ENCODE results near the gene CHMP4B. TPM values are rescaled to one million over a fixed set of nuclear protein-coding genes. Genes with fewer than 3 reads are reported as not detected.

CHMP4B gene
- polyA plus RNA-seq, 1 of the 3 experiments (the other 2 are of a cell fraction) = 123 TPM

GRCh38 chr20:33838035-33838864 is 27.1 kb downstream of the CHMP4B start:
- no peak overlapping the region for H3K4me3 ChIP-seq (ENCODE audit: low read depth in 2 of 2, low read length in 1 of 2)
- CTCF ChIA-PET = interaction anchor here (0.7 to 4.8 kb wide), 13 partner anchors 8 to 291 kb away, joined by 3 to 25 read pairs (median 4); partner anchors contain the start of gene CHMP4B
- H3K9me2 ChIP-seq = no peaks in the 10 kb centered on the region
- WGBS (ENCODE audit: low lambda C conversion rate) = 75% methylated on average over 8 of the region's 8 CpGs
- no peaks in the 10 kb centered on the region for H3K27me3 ChIP-seq (ENCODE audit: insufficient read depth)
- peaks cover 13 to 63% of the 10 kb centered on the region in 2 experiments for H3K4me1 ChIP-seq (ENCODE audit: control insufficient read depth in 1 of 2, insufficient read depth in 2 of 2, low read depth in 1 of 2, low read length in 1 of 2)
- H3K36me3 ChIP-seq (replicated peaks in 1 of 2; ENCODE audit: control insufficient read depth in 1 of 2, insufficient read depth in 2 of 2, low read length in 1 of 2) = peaks cover 0 to 11% of the 10 kb centered on the region in 2 experiments
- peaks cover 88% of the 10 kb centered on the region for H4K20me1 ChIP-seq (ENCODE audit: insufficient read depth)
- DNase-seq = no peak
- H3K79me2 ChIP-seq (ENCODE audit: insufficient read depth) = peaks cover 95% of the 10 kb centered on the region
- H3K9me3 ChIP-seq = no peaks in the 10 kb centered on the region
- H3F3A ChIP-seq (replicated peaks; ENCODE audit: insufficient read depth) = peaks cover 2% of the 10 kb centered on the region
- peak overlapping the region in 1 of 2 experiments; percentile 93; a peak in 2 of 4 replicates for H3K27ac ChIP-seq (ENCODE audit: low read depth in 2 of 2, low read length in 1 of 2)
- POLR2A ChIA-PET = interaction anchor here (0.9 to 1.5 kb wide), 2 partner anchors 12 to 13 kb away, joined by 3 read pairs; no protein-coding TSS in a partner anchor
- TF ChIP-seq RAD21 (IDR thresholded peaks at IDR 0.05; ENCODE audit: low read length) = peak; percentile 66
- TF ChIP-seq FOXJ3 (CRISPR knock-in tag; IDR thresholded peaks at IDR 0.05) = no peak
- TF ChIP-seq REST (IDR thresholded peaks at IDR 0.05; ENCODE audit: low read depth, low read length) = no peak
- TF ChIP-seq CTCF (IDR thresholded peaks at IDR 0.05) = peak; percentile 24; the same call in 1 of the 2 replicates
- TF ChIP-seq MEF2A (IDR thresholded peaks at IDR 0.05; ENCODE audit: borderline replicate concordance, low read depth) = no peak
- peak; percentile 27; the same call in 1 of the 2 replicates for TF ChIP-seq SMC3 (IDR thresholded peaks at IDR 0.05; ENCODE audit: low read depth, low read length)
- no peak for TF ChIP-seq TAF1 (IDR thresholded peaks at IDR 0.05; ENCODE audit: borderline replicate concordance, low read depth, low read length)
- TF ChIP-seq TCF12 (IDR thresholded peaks at IDR 0.05) = no peak
- TF ChIP-seq CHD2 (IDR thresholded peaks at IDR 0.05; ENCODE audit: low read length, partially characterized antibody) = no peak
- H2AFZ ChIP-seq (ENCODE audit: low read depth) = no peak overlapping the region
- no peak overlapping the region for H3K9ac ChIP-seq
- no peak overlapping the region for H3K4me2 ChIP-seq

Data from SK-N-SH (cell line).